Islet of Langerhans (tissue), 1 donor: ENCODE data around the gene GNB1.

Experiments used
- FAIRE-seq: peaks from one replicate; lab custom pipeline; 2011; peaks lifted over from hg19 to GRCh38; lab: Jason Lieb, UNC

GNB1 gene

GRCh38 chr1:1922956-1923833 lies 32.3 kb upstream of the GNB1 start:
- FAIRE-seq, result no peak

GRCh38 chr1:1922702-1922955 lies 31.7 kb upstream of the GNB1 start:
- no peak for FAIRE-seq

GRCh38 chr1:1921901-1922701 lies 31.2 kb upstream of the GNB1 start:
- FAIRE-seq, result no peak

- FAIRE-seq, result no peak
Measured at GRCh38 chr1:1921459-1921862, 30.6 kb upstream of the GNB1 start.

- no peak for FAIRE-seq
Measured at GRCh38 chr1:1920608-1921458, 29.9 kb upstream of the GNB1 start.

GRCh38 chr1:1920057-1920607 lies 29.2 kb upstream of the GNB1 start:
- no peak for FAIRE-seq

- no peak for FAIRE-seq
Measured at GRCh38 chr1:1919304-1920056, 28.6 kb upstream of the GNB1 start.

GRCh38 chr1:1918901-1919303 lies 28.0 kb upstream of the GNB1 start, which contains the start of gene TMEM52:
Gene TMEM52, minus strand, starts transcription at chr1:1919279. Its CDS starts 14 bp downstream, at chr1:1919265.
- no peak for FAIRE-seq

GRCh38 chr1:1917995-1918900 lies 27.4 kb upstream of the GNB1 start:
- FAIRE-seq, result no peak

- no peak for FAIRE-seq
Measured at GRCh38 chr1:1917304-1917976, 26.6 kb upstream of the GNB1 start.

GRCh38 chr1:1916851-1917251 lies 26.0 kb upstream of the GNB1 start:
- no peak for FAIRE-seq

- FAIRE-seq, result no peak
Measured at GRCh38 chr1:1915911-1916840, 25.3 kb upstream of the GNB1 start.

- FAIRE-seq, result no peak
Measured at GRCh38 chr1:1914971-1915692, 24.2 kb upstream of the GNB1 start, which contains the start of gene CALML6. Gene CALML6, plus strand, starts transcription at chr1:1915260. Its CDS starts 21 bp downstream, at chr1:1915281.

GRCh38 chr1:1914101-1914970 lies 23.4 kb upstream of the GNB1 start:
- no peak for FAIRE-seq

- no peak for FAIRE-seq
Measured at GRCh38 chr1:1911350-1912041, 20.6 kb upstream of the GNB1 start.

GRCh38 chr1:1910651-1911331 lies 19.9 kb upstream of the GNB1 start:
- no peak for FAIRE-seq
